Stimulated activated CD8-positive, alpha-beta memory T cell treated with anti-CD3 and anti-CD28 coated beads, Interleukin-12 subunit alpha, Interleukin-12 subunit beta, amount 100 ng/mL, for 1 hour (primary cell): ENCODE results near the gene RALGPS2.

ENCODE experiments used
- DNase-seq: peaks from one replicate; pipeline ENCODE4 v3.0.0-alpha.2; 2020; ENCODE audit warnings: low read depth

The RALGPS2 gene

DNA sequence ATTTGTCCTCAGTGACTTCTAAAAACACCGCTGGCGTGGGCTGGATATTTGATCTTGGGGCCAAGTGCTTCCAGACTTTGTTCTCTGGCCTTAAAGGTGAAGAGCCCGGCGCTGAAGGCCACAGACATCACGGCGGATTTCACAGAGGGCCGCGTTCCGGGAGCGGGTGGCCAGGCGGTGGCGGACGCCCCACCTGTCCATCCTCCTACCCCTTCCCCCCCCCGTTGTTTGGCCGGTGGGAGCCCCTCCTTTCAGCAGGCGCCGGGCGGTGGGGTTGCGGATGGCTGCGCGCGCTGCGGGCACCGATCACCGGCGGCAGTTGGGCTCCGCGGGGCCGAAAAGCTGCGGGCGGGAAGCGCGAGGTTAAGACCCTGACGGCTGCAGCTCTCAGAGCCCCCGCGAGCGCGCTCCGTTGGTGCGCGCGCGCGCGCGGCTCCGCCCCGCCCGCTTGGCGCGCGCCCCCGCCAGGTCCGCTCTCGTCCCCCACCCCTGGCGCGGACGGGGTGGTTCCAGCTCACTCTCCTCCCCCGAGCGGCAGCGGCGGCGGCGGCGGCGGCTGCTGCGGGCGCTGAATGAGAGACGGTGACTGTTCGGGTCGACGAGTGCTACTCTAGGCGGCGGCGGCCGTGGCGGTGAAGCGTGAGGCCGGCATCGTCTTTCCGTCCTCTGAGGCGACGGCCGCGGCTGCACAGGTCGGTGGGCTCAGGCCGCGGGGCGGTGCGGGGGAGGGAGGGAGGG lies at the start of gene RALGPS2:
TSS of gene RALGPS2 (plus strand) at position 517 of the 738 bp plus-strand sequence. CDS start 51,521 bp downstream, outside the sequence.
- DNase-seq: peak; percentile 39

DNA sequence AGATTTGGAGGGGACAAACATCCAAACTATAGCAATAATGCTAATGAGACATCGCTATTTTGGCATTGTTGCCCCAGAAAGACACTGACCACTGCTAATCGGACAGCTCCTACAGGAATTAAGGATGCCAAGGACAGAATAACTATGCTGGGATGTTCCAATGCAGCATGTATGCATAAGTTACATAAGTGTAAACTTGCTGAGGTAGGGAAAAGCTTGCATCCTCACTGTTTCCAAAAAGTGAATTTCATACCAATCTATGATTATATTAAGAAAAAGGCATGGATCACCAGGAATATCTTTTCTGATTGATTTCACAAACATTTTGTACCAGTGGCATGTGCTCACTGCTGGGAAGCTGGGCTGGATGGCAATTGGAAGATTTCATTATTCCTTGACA lies 45.8 kb upstream of the RALGPS2 start:
- DNase-seq: no peak

- DNase-seq: no peak
Observed at GRCh38 chr1:178682429-178682828, 42.6 kb upstream of the RALGPS2 start.

GRCh38 chr1:178682886-178683285 lies 42.2 kb upstream of the RALGPS2 start:
- DNase-seq: no peak

- DNase-seq: no peak
Observed at GRCh38 chr1:178683291-178683690, 41.8 kb upstream of the RALGPS2 start.

DNA sequence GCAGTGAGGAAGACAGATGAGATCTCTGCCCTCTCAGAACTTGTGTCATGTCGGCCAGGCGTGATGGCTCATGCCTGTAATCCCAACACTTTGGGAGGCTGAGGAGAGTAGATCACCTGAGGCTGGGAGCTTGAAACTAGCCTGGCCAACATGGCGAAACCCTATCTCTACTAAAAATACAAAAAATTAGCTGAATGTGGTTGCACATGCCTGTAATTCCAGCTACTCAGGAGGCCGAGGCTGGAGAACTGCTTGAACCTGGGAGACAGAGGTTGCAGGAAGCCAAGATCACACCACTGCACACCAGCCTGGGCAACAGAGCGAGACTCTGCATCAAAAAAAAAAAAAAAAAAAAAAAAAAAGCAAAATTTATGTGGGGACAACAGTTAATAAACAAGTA lies 40.9 kb upstream of the RALGPS2 start:
- no peak for DNase-seq

- DNase-seq: no peak
Observed at GRCh38 chr1:178684542-178685000, 40.5 kb upstream of the RALGPS2 start.

- DNase-seq: no peak
Observed at GRCh38 chr1:178686407-178686806, 38.6 kb upstream of the RALGPS2 start.

GRCh38 chr1:178688244-178688643 lies 36.8 kb upstream of the RALGPS2 start:
- no peak for DNase-seq

- no peak for DNase-seq
Observed at GRCh38 chr1:178689769-178690168, 35.3 kb upstream of the RALGPS2 start.

DNA sequence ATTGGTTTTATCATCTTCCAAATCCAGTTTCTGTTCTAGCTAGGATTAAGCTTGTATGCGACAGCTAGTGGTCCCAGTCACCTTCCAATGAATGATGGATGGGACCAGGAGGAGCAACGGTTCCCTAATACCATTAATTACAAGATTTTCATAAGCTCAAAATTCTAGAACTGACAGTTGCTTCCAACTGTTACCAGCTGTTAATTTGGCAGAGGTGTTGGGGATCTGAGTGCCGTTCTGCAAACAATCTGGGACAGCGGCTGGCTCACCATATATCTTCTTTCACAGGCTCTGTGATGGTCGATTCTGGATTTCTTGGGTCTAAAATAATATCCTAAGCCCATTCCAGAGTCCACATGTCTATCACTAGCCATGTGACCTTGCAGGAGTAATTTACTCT lies 34.5 kb upstream of the RALGPS2 start:
- no peak for DNase-seq

GRCh38 chr1:178692564-178693327 lies 32.3 kb upstream of the RALGPS2 start:
- no peak for DNase-seq

DNA sequence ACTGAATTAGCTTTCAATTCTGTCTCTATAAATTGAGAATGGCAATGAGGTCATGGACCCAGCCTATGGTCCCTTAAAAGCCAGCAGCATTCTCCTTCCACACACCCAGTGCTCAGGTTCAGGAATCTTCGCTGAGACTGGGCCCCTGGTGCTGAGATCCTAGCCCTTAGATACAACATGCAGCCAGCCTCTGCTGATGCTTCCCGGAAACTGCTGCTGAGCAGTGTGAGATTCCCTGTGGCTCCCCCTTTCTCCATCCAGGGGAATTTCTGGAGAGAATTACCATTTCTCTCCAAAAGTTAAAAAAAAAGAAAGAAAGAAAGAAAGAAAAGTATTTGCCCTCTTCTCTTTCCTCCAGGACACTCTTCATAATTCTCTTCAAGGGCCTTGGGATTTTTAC lies 31.7 kb upstream of the RALGPS2 start:
- DNase-seq: no peak

- DNase-seq: no peak
Observed at GRCh38 chr1:178694923-178695525, 30.0 kb upstream of the RALGPS2 start.

DNA sequence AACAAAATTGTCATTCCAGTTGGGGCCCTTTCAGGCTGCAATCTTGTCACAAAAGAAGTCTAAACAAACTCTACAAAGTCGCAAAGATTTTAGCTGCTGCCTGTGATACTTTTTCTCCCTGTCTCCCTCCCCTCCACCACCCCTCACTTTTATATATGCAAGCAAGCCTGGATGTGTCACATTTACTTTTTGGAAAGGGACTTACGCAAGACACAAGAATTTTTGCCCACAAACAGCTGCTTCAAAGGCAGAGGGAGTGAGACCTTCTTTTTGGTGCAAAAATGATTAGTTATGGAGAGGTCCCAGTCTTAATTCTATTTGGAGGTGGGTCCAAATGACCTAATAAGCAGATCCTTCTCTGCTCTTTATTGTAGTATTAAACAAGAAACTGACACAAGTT lies 22.9 kb upstream of the RALGPS2 start:
- no peak for DNase-seq

DNA sequence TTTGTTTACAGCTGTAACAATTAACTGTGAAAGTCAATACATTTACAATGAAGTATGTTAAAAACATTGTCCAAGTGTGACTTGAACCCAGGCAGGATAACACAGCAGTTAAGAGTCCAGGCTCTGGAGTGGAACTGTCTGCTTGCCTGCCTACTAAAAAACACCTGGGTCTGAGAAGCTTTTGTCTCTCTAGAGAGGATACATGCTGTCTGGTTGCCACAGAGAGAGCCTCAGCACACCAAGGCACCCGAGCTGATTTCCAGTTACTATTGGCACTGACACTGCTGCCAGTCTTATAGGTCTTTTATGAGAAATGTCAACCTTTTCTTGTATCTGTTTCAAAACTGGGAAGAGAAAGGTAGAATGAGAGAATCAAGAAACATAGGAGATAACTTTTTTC lies 20.2 kb upstream of the RALGPS2 start:
- no peak for DNase-seq

- no peak for DNase-seq
Observed at GRCh38 chr1:178706432-178706831, 18.6 kb upstream of the RALGPS2 start.

GRCh38 chr1:178713259-178713658 lies 11.8 kb upstream of the RALGPS2 start:
- no peak for DNase-seq

DNA sequence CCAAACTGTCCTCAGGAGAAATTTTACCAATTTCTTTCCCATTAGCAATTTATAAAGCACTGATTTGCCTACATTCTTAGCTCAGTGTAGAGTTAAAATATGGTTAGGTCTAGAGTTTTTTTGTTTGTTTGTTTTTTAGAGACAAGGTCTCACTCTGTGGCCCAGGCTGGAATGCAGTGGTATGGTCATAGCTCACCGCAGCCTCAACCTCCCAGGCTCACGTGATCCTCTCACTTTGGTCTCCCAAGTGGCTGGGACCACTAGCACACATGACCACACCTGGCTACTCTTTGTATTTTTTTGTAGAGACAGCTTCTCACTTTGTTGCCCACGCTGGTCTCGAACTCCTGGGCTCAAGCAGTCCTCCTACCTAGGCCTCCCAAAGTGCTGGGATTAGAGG lies 10.6 kb upstream of the RALGPS2 start:
- DNase-seq: no peak

- no peak for DNase-seq
Observed at GRCh38 chr1:178716111-178716510, 8.9 kb upstream of the RALGPS2 start.

- no peak for DNase-seq
Observed at GRCh38 chr1:178718520-178718919, 6.5 kb upstream of the RALGPS2 start.

GRCh38 chr1:178723546-178723945 lies 1.5 kb upstream of the RALGPS2 start:
- no peak for DNase-seq

- DNase-seq: no peak
Observed at GRCh38 chr1:178724376-178724727, 692 bp upstream of the RALGPS2 start.
